Stomach (tissue), 9 donors: Measurements from ENCODE around the gene FAM193A. TPM values are rescaled to one million over a fixed set of nuclear protein-coding genes. Genes with fewer than 3 reads are reported as not detected.
"Not testable (repeated sequence)": the region's sequence is repeated elsewhere in the genome, so short reads cannot be mapped to it uniquely, and the experiment has no call there.

Experiments used
- DNase-seq, 2 donors: peaks; one replicate each; pipeline versions ENCODE4 v3.0.0 to v3.0.0-alpha.2; 2013 to 2019
- H3K27ac ChIP-seq, 5 donors: fragments of 200-600 bp in 4 of 5; sonication (generic) in 4 of 5; one replicate each; pipeline ENCODE4 v1.5.1; 2013 to 2019; ENCODE audit warnings: mild to moderate bottlenecking in 1 of 5, moderate library complexity in 1 of 5
- H3K27me3 ChIP-seq, 3 donors: fragments of 200-600 bp; sonication (generic); one replicate each; pipeline ENCODE4 v1.5.1; 2017 to 2019; ENCODE audit warnings: mixed run types in 1 of 3
- H3K36me3 ChIP-seq, 4 donors: fragments of 200-600 bp; sonication (generic); 1 replicate in 3 of 4; 2 replicates in 1 of 4; pipeline ENCODE4 v1.5.1; 2016 to 2019
- H3K4me1 ChIP-seq, 4 donors: fragments of 200-600 bp; sonication (generic); one replicate each; pipeline ENCODE4 v1.5.1; 2016 to 2019
- H3K4me3 ChIP-seq, 4 donors: fragments of 200-600 bp; sonication (generic) in 3 of 4; one replicate each; pipeline ENCODE4 v1.5.1; 2016 to 2019; ENCODE audit warnings: mild to moderate bottlenecking in 1 of 4
- H3K9me3 ChIP-seq, 4 donors: fragments of 200-600 bp; sonication (generic); one replicate each; pipeline ENCODE4 v1.5.1; 2016 to 2019
- CTCF ChIP-seq, 7 experiments: fragments of 450-650 bp in 4 of 7; fragments of 200-600 bp in 3 of 7; sonication (generic) in 3 of 7; IDR thresholded peaks; one replicate each; pipeline ENCODE4 v1.5.1; 2016 to 2019; ENCODE audit warnings: antibody characterized with exemption in 7 of 7, control low read depth in 2 of 7, mild to moderate bottlenecking in 1 of 7
- EP300 ChIP-seq: sonication (generic); formaldehyde crosslinking; IDR thresholded peaks from one replicate; pipeline ENCODE4 v1.6.1; 2017; ENCODE audit warnings: antibody characterized with exemption
- POLR2A ChIP-seq, 4 donors: fragments of 450-650 bp; IDR thresholded peaks; one replicate each; pipeline ENCODE4 v1.6.1; 2016; ENCODE audit warnings: antibody characterized with exemption in 4 of 4, control low read depth in 2 of 4, mild to moderate bottlenecking in 1 of 4, moderate library complexity in 1 of 4
- POLR2AphosphoS5 ChIP-seq, 3 donors: sonication (generic); formaldehyde crosslinking; IDR thresholded peaks; one replicate each; pipeline ENCODE4 v1.6.1; 2016; ENCODE audit warnings: antibody characterized with exemption in 3 of 3
- WGBS, 5 donors: extraction: QIAGEN DNeasy Blood & Tissue Kit in 3 of 5; methylation state at CpG; one replicate each; pipeline versions ENCODE4 v1.1.5 to v1.1.7; 2013 to 2018; 5-methylcytosine and 5-hydroxymethylcytosine counted together
- intact Hi-C: fragments of 100-400 bp; cut with DNase I; formaldehyde crosslinking; loops from one replicate; pipeline ENCODE4 v1.15.1; 2023; ENCODE audit warnings: low total_unique reads
- polyA plus RNA-seq, 3 donors: library from polyadenylated mRNA; stranded (reverse); fragments of 200-250 nt; gene quantifications; one replicate each; pipeline ENCODE4 v1.2.3, GENCODE V29; 2013
- total RNA-seq, 5 donors: library from RNA; depleted of rRNA; stranded (reverse); fragments of >200 nt; gene quantifications; one replicate each; pipeline versions ENCODE4 v1.1.0 to v1.2.3, GENCODE V29; 2014 to 2016
- donor health status: healthy with polysubstance abuse.
- donor health status: Bipolar disorder and iron deficiency.
- donor health status: healthy.

FAM193A gene
- total and polyA plus RNA-seq, 8 donors = 4.9 to 107 (median 26.0) TPM

- intact Hi-C loops = loop anchor here (10.0 kb wide), 1 partner anchor 62 kb away; no protein-coding TSS in a partner anchor
- Histone ChIP-seq H3K27me3 (no peaks in the 10 kb centered on the region), H3K4me3 (peak overlapping the region; percentile 85 to 99 (median 93)), H3K9me3 (no peaks in the 10 kb centered on the region), H3K36me3 (no peaks in the 10 kb centered on the region), H3K4me1 (peaks cover 31 to 51% (median 39%) of the 10 kb centered on the region in 4 donors), H3K27ac (peak overlapping the region; percentile 94 to 98 (median 95))
- peak; percentile 56 to 80 for DNase-seq
- 0 to 2% (median 0%) methylated on average over 14 to 103 of the region's 103 CpGs for WGBS, 5 donors
- TF ChIP-seq EP300 (no peak), CTCF (IDR thresholded peaks at IDR 0.05) (no peak)
Measured at GRCh38 chr4:2537011-2537830, 774 bp downstream of the FAM193A start.

GRCh38 chr4:2543580-2544191, 7.2 kb downstream of the FAM193A start:
- peaks cover 12 to 56% (median 26%) of the 10 kb centered on the region in 4 donors for H3K4me1 ChIP-seq
- H3K27me3 ChIP-seq, H3K36me3 ChIP-seq, intact Hi-C loops, DNase-seq, H3K9me3 ChIP-seq, H3K4me3 ChIP-seq, H3K27ac ChIP-seq: not testable (repeated sequence)
- WGBS, 5 donors = 75 to 84% (median 81%) methylated on average over 10 of the region's 10 CpGs

- WGBS, 5 donors = 94 to 98% (median 97%) methylated on average over 7 of the region's 7 CpGs
- no peak for DNase-seq
- Histone ChIP-seq H3K4me3 (no peak overlapping the region), H3K27ac (no peak overlapping the region), H3K4me1 (peaks cover 0 to 38% (median 12%) of the 10 kb centered on the region in 4 donors), H3K9me3 (no peaks in the 10 kb centered on the region), H3K27me3 (no peaks in the 10 kb centered on the region), H3K36me3 (peaks cover 0 to 6% (median 0%) of the 10 kb centered on the region in 4 donors)
- intact Hi-C loops = no loop called here
- no peak for TF ChIP-seq CTCF (IDR thresholded peaks at IDR 0.05)
- TF ChIP-seq POLR2A (IDR thresholded peaks at IDR 0.05) = no peak
Measured at GRCh38 chr4:2545321-2546013, 9.0 kb downstream of the FAM193A start.

GRCh38 chr4:2546286-2546823, 9.9 kb downstream of the FAM193A start:
- Histone ChIP-seq H3K27ac (no peak overlapping the region), H3K4me3 (no peak overlapping the region), H3K4me1 (peaks cover 0 to 38% (median 8%) of the 10 kb centered on the region in 4 donors), H3K27me3 (no peaks in the 10 kb centered on the region), H3K36me3 (peaks cover 0 to 6% (median 0%) of the 10 kb centered on the region in 4 donors), H3K9me3 (no peaks in the 10 kb centered on the region)
- DNase-seq = no peak
- intact Hi-C loops = no loop called here
- TF ChIP-seq POLR2A (IDR thresholded peaks at IDR 0.05) (no peak), EP300 (no peak), POLR2AphosphoS5 (IDR thresholded peaks at IDR 0.05) (no peak), CTCF (IDR thresholded peaks at IDR 0.05) (no peak)

- DNase-seq, H3K36me3 ChIP-seq, H3K4me3 ChIP-seq, H3K27me3 ChIP-seq, H3K27ac ChIP-seq, H3K9me3 ChIP-seq, intact Hi-C loops: not testable (repeated sequence)
- 94 to 98% (median 96%) methylated on average over 16 of the region's 16 CpGs for WGBS, 5 donors
- peaks cover 0 to 39% (median 8%) of the 10 kb centered on the region in 4 donors for H3K4me1 ChIP-seq
Measured at GRCh38 chr4:2546961-2547691, 10.7 kb downstream of the FAM193A start.
